Spleen (tissue), 11 donors: ENCODE data around the gene CD58. TPM values are rescaled to one million over a fixed set of nuclear protein-coding genes. Genes with fewer than 3 reads are reported as not detected.

Source experiments
- DNase-seq: peaks from one replicate; pipeline ENCODE4 v3.0.0-alpha.2; 2020
- H3K27ac ChIP-seq, 8 donors: fragments of 200-600 bp; sonication (generic) in 7 of 8; 1 replicate in 4 of 8; 2 replicates in 4 of 8; pipeline versions ENCODE4 v1.5.0 to v1.8.0; 2016 to 2021; ENCODE audit warnings: inconsistent platforms in 4 of 8, mild to moderate bottlenecking in 4 of 8, moderate library complexity in 1 of 8
- H3K27me3 ChIP-seq, 7 donors: fragments of 200-600 bp; sonication (generic) in 6 of 7; replicated peaks in 1 of 7; 1 replicate in 4 of 7; 2 replicates in 3 of 7; pipeline versions ENCODE4 v1.5.0 to v1.8.0; 2016 to 2021; ENCODE audit warnings: inconsistent platforms in 3 of 7, mild to moderate bottlenecking in 1 of 7
- H3K36me3 ChIP-seq, 6 donors: fragments of 200-600 bp; sonication (generic) in 5 of 6; 1 replicate in 4 of 6; 2 replicates in 2 of 6; pipeline versions ENCODE4 v1.5.0 to v1.8.0; 2016 to 2021; ENCODE audit warnings: inconsistent platforms in 2 of 6
- H3K4me1 ChIP-seq, 6 donors: fragments of 200-600 bp; sonication (generic) in 5 of 6; 1 replicate in 3 of 6; 2 replicates in 3 of 6; pipeline versions ENCODE4 v1.5.0 to v1.8.0; 2016 to 2021; ENCODE audit warnings: inconsistent platforms in 3 of 6
- H3K4me3 ChIP-seq, 8 donors: fragments of 200-600 bp; sonication (generic) in 7 of 8; 1 replicate in 4 of 8; 2 replicates in 4 of 8; pipeline versions ENCODE4 v1.5.0 to v1.8.0; 2016 to 2021; ENCODE audit warnings: inconsistent platforms in 4 of 8, mild to moderate bottlenecking in 4 of 8, moderate library complexity in 2 of 8
- H3K9me3 ChIP-seq, 8 donors: fragments of 200-600 bp; sonication (generic) in 7 of 8; 1 replicate in 4 of 8; 2 replicates in 4 of 8; pipeline versions ENCODE4 v1.5.0 to v1.8.0; 2016 to 2021; ENCODE audit warnings: inconsistent platforms in 4 of 8
- CTCF ChIP-seq, 11 experiments: fragments of 200-600 bp in 7 of 11; fragments of 450-650 bp in 4 of 11; sonication (generic) in 4 of 11; IDR thresholded peaks in 8 of 11; conservative IDR thresholded peaks in 3 of 11; 1 replicate in 7 of 11; 2 replicates in 4 of 11; pipeline versions ENCODE4 v1.4.0 to v1.8.0; 2016 to 2021; ENCODE audit warnings: antibody characterized with exemption in 11 of 11, inconsistent platforms in 4 of 11, mild to moderate bottlenecking in 1 of 11
- POLR2A ChIP-seq, 3 donors: fragments of 450-650 bp; IDR thresholded peaks; one replicate each; pipeline ENCODE4 v1.5.1; 2017; ENCODE audit warnings: antibody characterized with exemption in 3 of 3, mild to moderate bottlenecking in 1 of 3
- POLR2AphosphoS5 ChIP-seq, 3 donors: sonication (generic); formaldehyde crosslinking; IDR thresholded peaks; one replicate each; pipeline ENCODE4 v1.5.1; 2017; ENCODE audit warnings: antibody characterized with exemption in 3 of 3
- WGBS, 5 donors: extraction: QIAGEN DNeasy Blood & Tissue Kit in 3 of 5; methylation state at CpG; one replicate each; pipeline versions ENCODE4 v1.1.5 to v1.1.7; 2013 to 2018; 5-methylcytosine and 5-hydroxymethylcytosine counted together
- intact Hi-C: fragments of 100-400 bp; cut with DNase I; formaldehyde crosslinking; loops from one replicate; pipeline ENCODE4 v1.15.0; 2023; ENCODE audit warnings: low total_unique reads
- polyA plus RNA-seq, 3 donors: library from polyadenylated mRNA; stranded (reverse); fragments of 200-250 nt; gene quantifications; one replicate each; pipeline ENCODE4 v1.2.1, GENCODE V29; 2013
- total RNA-seq, 7 donors: library from RNA; depleted of rRNA in 3 of 7; stranded (reverse); fragments of >200 nt in 3 of 7; fragmentation: NEBNext Ultra II Directional in 4 of 7; extraction: Animal tissue kit (Norgen Biotek cat#: 25700) in 4 of 7; gene quantifications; one replicate each; pipeline versions ENCODE4 v1.1.0 to v1.2.1, GENCODE V29; 2016 to 2021
- donor health status: healthy with polysubstance abuse.
- donor health status: DM: no; HTN: no; CAD: no; lungs with moderate emphysema.
- donor health status: DM: no; HTN: no; CAD: no.
- donor health status: Bipolar disorder and iron deficiency.
- donor health status: healthy.
- donor health status: DM: no; HTN: no; CAD: no.
- donor health status: DM: yes; HTN: yes; CAD: no.

Gene CD58
- total and polyA plus RNA-seq, 10 donors = 9.7 to 52.1 (median 30.0) TPM

GRCh38 chr1:116528329-116529083 lies 42.3 kb downstream of the CD58 start:
- WGBS, 5 donors = 95 to 100% (median 97%) methylated on average over 1 of the region's 1 CpG
- peaks cover 0 to 12% (median 4%) of the 10 kb centered on the region in 6 donors for H3K4me1 ChIP-seq
- DNase-seq = no peak
- TF ChIP-seq POLR2A (IDR thresholded peaks at IDR 0.05) = no peak
- no peak for TF ChIP-seq CTCF (IDR thresholded peaks at IDR 0.05 in 8 of 11, conservative IDR thresholded peaks at IDR 0.05 in 3 of 11)
- TF ChIP-seq POLR2AphosphoS5 (IDR thresholded peaks at IDR 0.05) = no peak
- H3K27ac ChIP-seq = no peak overlapping the region
- H3K9me3 ChIP-seq = peaks cover 0 to 6% (median 0%) of the 10 kb centered on the region in 8 donors
- H3K27me3 ChIP-seq = no peaks in the 10 kb centered on the region
- intact Hi-C loops = no loop called here
- H3K4me3 ChIP-seq = no peak overlapping the region
- peaks cover 0 to 31% (median 6%) of the 10 kb centered on the region in 6 donors for H3K36me3 ChIP-seq

GRCh38 chr1:116525440-116525839 lies 45.4 kb downstream of the CD58 start:
- no peak for DNase-seq
- H3K27me3 ChIP-seq = no peaks in the 10 kb centered on the region
- peaks cover 0 to 24% (median 2%) of the 10 kb centered on the region in 6 donors for H3K36me3 ChIP-seq
- TF ChIP-seq CTCF (IDR thresholded peaks at IDR 0.05 in 8 of 11, conservative IDR thresholded peaks at IDR 0.05 in 3 of 11) (no peak), POLR2A (IDR thresholded peaks at IDR 0.05) (no peak), POLR2AphosphoS5 (IDR thresholded peaks at IDR 0.05) (no peak)
- no peaks in the 10 kb centered on the region for H3K4me1 ChIP-seq
- intact Hi-C loops = no loop called here
- H3K27ac ChIP-seq = no peak overlapping the region
- peaks cover 0 to 6% (median 0%) of the 10 kb centered on the region in 8 donors for H3K9me3 ChIP-seq
- no peak overlapping the region for H3K4me3 ChIP-seq
- WGBS, 5 donors = 98 to 100% (median 99%) methylated on average over 2 of the region's 2 CpGs

GRCh38 chr1:116521186-116521585 lies 49.6 kb downstream of the CD58 start:
- WGBS, 5 donors = 78 to 90% (median 81%) methylated on average over 3 of the region's 3 CpGs
- Histone ChIP-seq H3K9me3 (no peaks in the 10 kb centered on the region), H3K4me1 (peaks cover 0 to 15% (median 5%) of the 10 kb centered on the region in 6 donors), H3K27me3 (no peaks in the 10 kb centered on the region), H3K27ac (no peak overlapping the region), H3K4me3 (no peak overlapping the region), H3K36me3 (peaks cover 0 to 44% (median 5%) of the 10 kb centered on the region in 6 donors)
- intact Hi-C loops = no loop called here
- no peak for DNase-seq
- TF ChIP-seq POLR2AphosphoS5 (IDR thresholded peaks at IDR 0.05) (no peak), POLR2A (IDR thresholded peaks at IDR 0.05) (no peak)

- intact Hi-C loops = loop anchor here (10.0 kb wide), 1 partner anchor 56 kb away; the partner anchor contains the start of gene CD58
- Histone ChIP-seq H3K27ac (peak overlapping the region in 1 of 8 donors; percentile 11), H3K4me3 (no peak overlapping the region), H3K27me3 (no peaks in the 10 kb centered on the region), H3K36me3 (peaks cover 0 to 47% (median 5%) of the 10 kb centered on the region in 6 donors), H3K9me3 (no peaks in the 10 kb centered on the region), H3K4me1 (peaks cover 16 to 43% (median 29%) of the 10 kb centered on the region in 6 donors)
- no peak for DNase-seq
- whole genome bisulfite sequencing, 5 donors = 96 to 98% (median 96%) methylated on average over 3 of the region's 3 CpGs
- TF ChIP-seq POLR2AphosphoS5 (IDR thresholded peaks at IDR 0.05) (no peak), POLR2A (IDR thresholded peaks at IDR 0.05) (no peak), CTCF (IDR thresholded peaks at IDR 0.05 in 8 of 11, conservative IDR thresholded peaks at IDR 0.05 in 3 of 11) (no peak)
These were observed 52.4 kb downstream of the CD58 start for GRCh38 chr1:116518400-116518799.
